DND-41 (cell line): ENCODE results near the gene ACTN1.

ENCODE experiments used
- ATAC-seq: fragments of 200-7000 bp; cut with Tn5 transposase; 3 replicates; pipeline ENCODE4 v1.9.1; 2021; ENCODE audit warnings: low read depth; ENCODE audit not compliant: insufficient read depth
- DNase-seq: peaks from one replicate; pipeline ENCODE4 v3.0.0-alpha.2; 2020
- H2AFZ ChIP-seq: 2 replicates; pipeline ENCODE4 v1.6.0; 2012; ENCODE audit warnings: low read depth, low read length
- H3K27ac ChIP-seq: 2 replicates; pipeline ENCODE4 v1.5.1; 2012; ENCODE audit warnings: low read length, inconsistent platforms
- H3K27me3 ChIP-seq: fragments of 200-600 bp; sonication (generic); 2 replicates; pipeline ENCODE4 v1.6.0; 2012; ENCODE audit warnings: low read length, mild to moderate bottlenecking, inconsistent platforms; ENCODE audit not compliant: insufficient read depth, poor library complexity
- H3K36me3 ChIP-seq: 2 replicates; pipeline ENCODE4 v1.5.1; 2012; ENCODE audit warnings: low read length, inconsistent platforms; ENCODE audit not compliant: insufficient read depth
- H3K4me1 ChIP-seq: 2 replicates; pipeline ENCODE4 v1.5.1; 2012; ENCODE audit warnings: mild to moderate bottlenecking, low read length; ENCODE audit not compliant: insufficient read depth
- H3K4me2 ChIP-seq: 2 replicates; pipeline ENCODE4 v1.6.0; 2012; ENCODE audit warnings: mild to moderate bottlenecking, moderate library complexity, low read length, inconsistent platforms; ENCODE audit not compliant: insufficient read depth
- H3K4me3 ChIP-seq, 2 experiments: fragments of 200-600 bp in 1 of 2; shearing (Covaris generic) in 1 of 2; 2 replicates each; pipeline ENCODE4 v1.5.1; 2012 to 2016; ENCODE audit warnings: inconsistent platforms in 2 of 2, low read length in 2 of 2, mild to moderate bottlenecking in 2 of 2, low read depth in 1 of 2, moderate library complexity in 1 of 2
- H3K79me2 ChIP-seq: 2 replicates; pipeline ENCODE4 v1.6.0; 2012; ENCODE audit warnings: low read length, inconsistent platforms; ENCODE audit not compliant: insufficient read depth
- H3K9ac ChIP-seq: 2 replicates; pipeline ENCODE4 v1.6.0; 2012; ENCODE audit warnings: low read depth, mild to moderate bottlenecking, inconsistent platforms, low read length, moderate library complexity
- H3K9me3 ChIP-seq: 2 replicates; pipeline ENCODE4 v1.5.1; 2012; ENCODE audit warnings: low read length, moderate library complexity, mild to moderate bottlenecking, inconsistent platforms; ENCODE audit not compliant: insufficient read depth, severe bottlenecking
- H4K20me1 ChIP-seq: 2 replicates; pipeline ENCODE4 v1.6.0; 2012; ENCODE audit warnings: low read length; ENCODE audit not compliant: insufficient read depth
- EZH2 ChIP-seq: IDR thresholded peaks from 3 replicates; pipeline ENCODE4 v1.6.1; 2012; ENCODE audit warnings: borderline replicate concordance, low read depth, mild to moderate bottlenecking, moderate library complexity, low read length, inconsistent platforms; ENCODE audit not compliant: severe bottlenecking
- TF ChIP-seq, protein P1 (sequence below): IDR thresholded peaks from 2 replicates; pipeline ENCODE4 v1.5.1; 2012; ENCODE audit warnings: borderline replicate concordance, low read length, moderate library complexity, mild to moderate bottlenecking; ENCODE audit not compliant: poor library complexity, severe bottlenecking; ENCODE audit errors: extremely low read depth

ACTN1 gene

GRCh38 chr14:68862954-68863594, 116.0 kb downstream of the ACTN1 start:
- H3K9ac ChIP-seq, result no peak overlapping the region
- peak overlapping the region; percentile 81 for H2AFZ ChIP-seq
- H3K79me2 ChIP-seq, result no peaks in the 10 kb centered on the region
- DNase-seq, result peak; percentile 82
- no peak overlapping the region for H3K4me2 ChIP-seq
- H3K4me3 ChIP-seq, result no peak overlapping the region
- H3K27me3 ChIP-seq, result no peaks in the 10 kb centered on the region
- no peak overlapping the region for H3K27ac ChIP-seq
- no peaks in the 10 kb centered on the region for H3K4me1 ChIP-seq
- ATAC-seq, result peak; percentile 85
- peaks cover 11% of the 10 kb centered on the region for H3K9me3 ChIP-seq
- TF ChIP-seq, protein P1, sequence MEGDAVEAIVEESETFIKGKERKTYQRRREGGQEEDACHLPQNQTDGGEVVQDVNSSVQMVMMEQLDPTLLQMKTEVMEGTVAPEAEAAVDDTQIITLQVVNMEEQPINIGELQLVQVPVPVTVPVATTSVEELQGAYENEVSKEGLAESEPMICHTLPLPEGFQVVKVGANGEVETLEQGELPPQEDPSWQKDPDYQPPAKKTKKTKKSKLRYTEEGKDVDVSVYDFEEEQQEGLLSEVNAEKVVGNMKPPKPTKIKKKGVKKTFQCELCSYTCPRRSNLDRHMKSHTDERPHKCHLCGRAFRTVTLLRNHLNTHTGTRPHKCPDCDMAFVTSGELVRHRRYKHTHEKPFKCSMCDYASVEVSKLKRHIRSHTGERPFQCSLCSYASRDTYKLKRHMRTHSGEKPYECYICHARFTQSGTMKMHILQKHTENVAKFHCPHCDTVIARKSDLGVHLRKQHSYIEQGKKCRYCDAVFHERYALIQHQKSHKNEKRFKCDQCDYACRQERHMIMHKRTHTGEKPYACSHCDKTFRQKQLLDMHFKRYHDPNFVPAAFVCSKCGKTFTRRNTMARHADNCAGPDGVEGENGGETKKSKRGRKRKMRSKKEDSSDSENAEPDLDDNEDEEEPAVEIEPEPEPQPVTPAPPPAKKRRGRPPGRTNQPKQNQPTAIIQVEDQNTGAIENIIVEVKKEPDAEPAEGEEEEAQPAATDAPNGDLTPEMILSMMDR, result peak; percentile 91
- TF ChIP-seq EZH2, result no peak
- no peaks in the 10 kb centered on the region for H4K20me1 ChIP-seq
- H3K36me3 ChIP-seq, result no peaks in the 10 kb centered on the region

DNA sequence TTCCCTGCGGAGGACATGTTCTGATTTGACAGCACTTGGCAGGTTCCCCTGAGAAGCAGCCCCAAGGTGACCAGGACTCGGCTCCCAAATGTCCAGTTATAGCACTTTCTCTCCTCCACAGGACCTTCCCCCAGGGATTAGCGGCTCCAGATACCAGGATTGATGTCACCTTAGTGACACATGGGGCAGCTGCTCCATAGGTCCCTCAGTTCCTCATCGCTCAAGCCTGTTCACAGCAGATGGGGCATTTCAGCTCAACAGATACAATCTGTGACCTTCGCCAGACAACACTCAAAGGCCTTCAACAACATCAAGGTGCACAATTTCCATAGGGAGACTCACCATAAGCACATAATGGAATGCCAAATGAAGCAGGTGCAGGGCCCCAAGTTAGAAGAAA, 118.3 kb downstream of the ACTN1 start:
- ATAC-seq (no peak), DNase-seq (no peak)
- Histone ChIP-seq H3K4me3 (no peak overlapping the region), H3K27ac (no peak overlapping the region), H3K36me3 (no peaks in the 10 kb centered on the region), H2AFZ (no peak overlapping the region), H4K20me1 (no peaks in the 10 kb centered on the region), H3K4me1 (no peaks in the 10 kb centered on the region), H3K9me3 (peaks cover 10% of the 10 kb centered on the region), H3K9ac (no peak overlapping the region), H3K79me2 (no peaks in the 10 kb centered on the region), H3K27me3 (no peaks in the 10 kb centered on the region), H3K4me2 (no peak overlapping the region)
- no peak for TF ChIP-seq EZH2
- TF ChIP-seq, protein P1, result no peak

DNA sequence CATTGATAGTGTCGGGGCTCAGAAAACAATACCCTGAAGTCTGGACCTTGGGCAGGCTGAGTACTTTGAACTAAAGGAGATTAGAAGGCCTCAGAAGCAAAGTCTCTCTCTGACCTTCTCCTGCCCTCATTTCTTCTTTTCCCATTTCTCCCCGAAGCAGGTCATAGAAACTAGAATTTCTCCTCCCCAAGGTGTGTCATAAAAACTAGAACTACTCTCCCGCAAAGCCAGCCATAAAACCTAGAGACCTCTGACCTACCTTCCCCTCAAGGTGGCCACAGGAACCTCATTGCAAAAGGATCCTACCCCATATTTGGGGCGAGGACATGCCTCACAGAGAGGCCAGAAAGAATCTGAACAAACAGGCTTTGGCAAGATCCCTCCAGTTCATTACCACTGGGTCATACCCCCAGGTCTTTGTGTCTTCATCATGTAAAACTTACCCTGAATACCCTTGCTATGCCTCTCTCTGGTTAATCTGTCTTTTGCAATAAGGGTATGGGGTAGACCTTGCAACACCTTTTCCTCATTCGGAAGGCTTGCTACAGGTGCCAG, 121.5 kb downstream of the ACTN1 start:
- H3K4me2 ChIP-seq, result no peak overlapping the region
- no peak overlapping the region for H3K9ac ChIP-seq
- no peak overlapping the region for H2AFZ ChIP-seq
- no peak for ATAC-seq
- H3K9me3 ChIP-seq, result no peaks in the 10 kb centered on the region
- no peak for DNase-seq
- TF ChIP-seq EZH2, result no peak
- TF ChIP-seq, protein P1, result no peak
- H3K4me1 ChIP-seq, result no peaks in the 10 kb centered on the region
- no peaks in the 10 kb centered on the region for H4K20me1 ChIP-seq
- no peak overlapping the region for H3K4me3 ChIP-seq
- H3K36me3 ChIP-seq, result no peaks in the 10 kb centered on the region
- no peaks in the 10 kb centered on the region for H3K27me3 ChIP-seq
- H3K27ac ChIP-seq, result no peak overlapping the region
- no peaks in the 10 kb centered on the region for H3K79me2 ChIP-seq
